ENCODE data around the gene EXOSC3.
A peak's percentile ranks its signal among the peaks of the same experiment; 100 is the strongest.
"Not testable (repeated sequence)": the region's sequence is repeated elsewhere in the genome, so short reads cannot be mapped to it uniquely, and the experiment has no call there.

The EXOSC3 gene

DNA sequence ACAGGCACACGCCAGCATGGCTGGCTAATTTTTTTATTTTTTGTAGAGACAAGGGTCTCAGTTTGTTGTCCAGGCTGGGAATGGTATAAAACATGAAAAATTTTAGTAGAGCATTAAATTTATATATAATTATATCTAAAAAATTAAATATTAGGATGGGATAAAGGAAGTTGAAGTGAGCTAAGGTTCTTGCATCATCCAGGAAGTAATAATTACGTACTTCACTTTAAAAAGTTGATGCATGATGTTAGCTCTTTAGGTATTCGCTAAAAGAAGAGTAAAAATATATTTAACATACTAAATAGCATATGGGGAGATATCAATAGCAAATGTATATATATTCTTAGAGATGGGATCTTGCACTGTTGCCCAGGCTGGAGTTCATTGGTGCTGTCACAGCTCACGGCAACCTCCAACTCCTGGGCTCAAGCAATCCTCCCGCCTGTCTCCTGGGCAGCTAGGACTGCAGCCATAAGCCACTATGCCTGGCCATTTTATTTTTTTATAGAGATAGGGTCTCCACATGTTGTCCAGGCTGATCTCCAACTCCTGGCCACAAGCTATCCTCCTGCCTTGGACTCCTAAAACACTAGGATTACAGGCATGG, 28.0 kb upstream of the EXOSC3 start:
- no peak overlapping the region for H3K56ac ChIP-seq (ENCODE audit: low read length)
- no peaks in the 10 kb centered on the region for H3K79me2 ChIP-seq (ENCODE audit: control insufficient read depth, insufficient read depth, low read length)
- H3K9ac ChIP-seq (ENCODE audit: low read length): no peak overlapping the region
- no peak overlapping the region for H3K23ac ChIP-seq (ENCODE audit: low read length)
- H3K4ac ChIP-seq (ENCODE audit: low read depth, low read length): no peak overlapping the region
- no peaks in the 10 kb centered on the region for H3K36me3 ChIP-seq (ENCODE audit: control insufficient read depth, insufficient read depth, low read length)
- no peaks in the 10 kb centered on the region for H3K79me1 ChIP-seq (ENCODE audit: low read length)
- no CpG with 5 or more reads among the region's 5 CpGs for WGBS (ENCODE audit: extremely low coverage, insufficient coverage, low lambda C conversion rate)
- no peak overlapping the region for H2BK15ac ChIP-seq (replicated peaks; ENCODE audit: low read depth)
- H3K4me3 ChIP-seq (ENCODE audit: low read length): no peak overlapping the region
- no peak for DNase-seq
- H3K4me2 ChIP-seq (ENCODE audit: low read length): no peak overlapping the region
- H4K5ac ChIP-seq (ENCODE audit: low read length): no peak overlapping the region
- H2AK5ac ChIP-seq (ENCODE audit: low read length): no peak overlapping the region
- H3K27ac ChIP-seq (ENCODE audit: low read depth, low read length): no peak overlapping the region
- no peak overlapping the region for H2BK5ac ChIP-seq (ENCODE audit: low read length)
- no peak overlapping the region for H4K8ac ChIP-seq (ENCODE audit: low read depth, low read length)
- no peaks in the 10 kb centered on the region for H3K4me1 ChIP-seq (ENCODE audit: control insufficient read depth, low read depth, low read length)
- no peak overlapping the region for H3K18ac ChIP-seq (ENCODE audit: low read length)
- H3K27me3 ChIP-seq (ENCODE audit: insufficient read depth, low read length, poor library complexity): no peaks in the 10 kb centered on the region
- H2BK120ac ChIP-seq (ENCODE audit: low read depth, low read length): no peak overlapping the region

DNA sequence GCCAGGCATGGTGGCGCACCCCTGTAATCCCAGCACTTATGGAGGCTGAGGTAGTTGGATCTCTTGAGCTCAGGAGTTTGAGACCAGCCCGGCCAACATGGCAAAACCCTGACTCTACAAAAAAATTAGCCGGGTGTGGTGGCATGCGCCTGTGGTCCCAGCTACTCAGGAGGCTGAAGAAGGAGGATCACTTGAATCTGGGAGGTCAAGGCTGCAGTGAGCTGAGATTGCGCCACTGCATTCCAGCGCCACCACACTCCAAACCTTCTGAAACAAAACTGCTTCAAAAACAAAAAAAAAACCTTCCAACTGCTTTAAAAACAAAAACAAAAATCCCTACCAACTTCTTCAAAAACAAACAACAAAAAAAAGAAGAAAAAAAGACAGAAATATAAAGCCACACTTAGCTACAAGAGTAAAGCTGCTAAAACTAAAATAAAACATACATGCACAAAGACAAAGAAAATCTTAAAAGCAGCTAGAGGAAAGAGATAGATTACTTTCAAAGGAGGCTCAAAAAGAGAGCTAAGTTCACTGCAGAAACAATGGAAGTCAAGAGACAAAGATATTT, 27.1 kb upstream of the EXOSC3 start:
- Histone ChIP-seq H3K79me1 (ENCODE audit: low read length) (no peaks in the 10 kb centered on the region), H3K4me3 (ENCODE audit: low read length) (no peak overlapping the region), H3K23ac (ENCODE audit: low read length) (no peak overlapping the region), H3K27ac (ENCODE audit: low read depth, low read length) (no peak overlapping the region), H3K18ac (ENCODE audit: low read length) (no peak overlapping the region), H3K56ac (ENCODE audit: low read length) (no peak overlapping the region), H2BK15ac (replicated peaks; ENCODE audit: low read depth) (no peak overlapping the region), H2AK5ac (ENCODE audit: low read length) (no peak overlapping the region), H3K4me2 (ENCODE audit: low read length) (no peak overlapping the region), H3K27me3 (ENCODE audit: insufficient read depth, low read length, poor library complexity) (no peaks in the 10 kb centered on the region), H3K79me2 (ENCODE audit: control insufficient read depth, insufficient read depth, low read length) (no peaks in the 10 kb centered on the region), H4K8ac (ENCODE audit: low read depth, low read length) (no peak overlapping the region), H3K36me3 (ENCODE audit: control insufficient read depth, insufficient read depth, low read length) (no peaks in the 10 kb centered on the region), H3K4me1 (ENCODE audit: control insufficient read depth, low read depth, low read length) (no peaks in the 10 kb centered on the region), H3K4ac (ENCODE audit: low read depth, low read length) (no peak overlapping the region), H2BK120ac (ENCODE audit: low read depth, low read length) (no peak overlapping the region), H3K9ac (ENCODE audit: low read length) (no peak overlapping the region), H2BK5ac (ENCODE audit: low read length) (no peak overlapping the region), H4K5ac (ENCODE audit: low read length) (no peak overlapping the region)
- no CpG with 5 or more reads among the region's 6 CpGs for WGBS (ENCODE audit: extremely low coverage, insufficient coverage, low lambda C conversion rate)
- DNase-seq: no peak

DNA sequence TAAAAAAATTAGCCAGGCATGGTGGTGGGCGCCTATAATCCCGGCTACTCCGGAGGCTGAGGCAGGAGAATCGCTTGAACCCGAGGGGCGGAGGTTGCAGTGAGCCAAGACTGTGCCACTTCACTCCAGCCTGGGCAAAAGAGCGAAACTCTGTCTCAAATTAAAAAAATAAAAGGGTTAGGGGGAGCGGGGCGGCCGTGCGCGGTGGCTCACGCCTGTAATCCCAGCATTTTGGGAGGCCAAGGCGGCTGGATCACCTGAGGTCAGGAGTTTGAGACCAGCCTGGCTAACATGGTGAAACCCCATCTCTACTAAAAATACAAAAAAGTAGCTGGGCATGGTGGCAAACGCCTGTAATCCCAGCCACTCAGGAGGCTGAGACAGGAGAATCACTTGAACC, 24.8 kb upstream of the EXOSC3 start:
- WGBS (ENCODE audit: extremely low coverage, insufficient coverage, low lambda C conversion rate): no CpG with 5 or more reads among the region's 15 CpGs
- not testable (repeated sequence) for H3K36me3 ChIP-seq (ENCODE audit: control insufficient read depth, insufficient read depth, low read length); H3K4me1 ChIP-seq (ENCODE audit: control insufficient read depth, low read depth, low read length); H3K18ac ChIP-seq (ENCODE audit: low read length); H4K8ac ChIP-seq (ENCODE audit: low read depth, low read length); H3K9ac ChIP-seq (ENCODE audit: low read length); H3K4me2 ChIP-seq (ENCODE audit: low read length); H3K23ac ChIP-seq (ENCODE audit: low read length); H3K4ac ChIP-seq (ENCODE audit: low read depth, low read length); DNase-seq; H2BK15ac ChIP-seq (replicated peaks; ENCODE audit: low read depth); H3K27ac ChIP-seq (ENCODE audit: low read depth, low read length); H2AK5ac ChIP-seq (ENCODE audit: low read length); H2BK120ac ChIP-seq (ENCODE audit: low read depth, low read length); H3K79me1 ChIP-seq (ENCODE audit: low read length); H3K27me3 ChIP-seq (ENCODE audit: insufficient read depth, low read length, poor library complexity); H3K4me3 ChIP-seq (ENCODE audit: low read length); H3K56ac ChIP-seq (ENCODE audit: low read length); H3K79me2 ChIP-seq (ENCODE audit: control insufficient read depth, insufficient read depth, low read length); H4K5ac ChIP-seq (ENCODE audit: low read length); H2BK5ac ChIP-seq (ENCODE audit: low read length)

DNA sequence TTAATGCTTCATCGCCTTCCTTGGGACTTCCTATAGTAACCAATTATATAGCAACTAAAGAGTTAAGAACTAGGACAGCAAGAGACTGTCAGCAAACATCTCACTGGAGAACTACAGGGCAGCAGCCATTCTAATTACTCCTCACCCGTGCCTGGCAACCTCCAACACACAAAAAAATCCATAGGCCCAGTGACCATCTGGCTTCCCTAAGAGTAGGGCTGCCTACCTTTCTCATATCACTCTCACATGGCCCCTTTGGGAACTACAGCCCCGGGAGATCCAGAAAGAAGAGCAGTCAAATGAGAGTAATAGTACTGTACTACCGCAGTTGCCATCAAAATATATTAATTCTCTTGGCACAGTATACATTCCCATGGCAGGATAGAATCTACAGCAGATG, 21.4 kb upstream of the EXOSC3 start:
- peak; percentile 8 for DNase-seq
- Histone ChIP-seq H3K56ac (ENCODE audit: low read length) (no peak overlapping the region), H2BK120ac (ENCODE audit: low read depth, low read length) (no peak overlapping the region), H3K9ac (ENCODE audit: low read length) (no peak overlapping the region), H3K79me1 (ENCODE audit: low read length) (peaks cover 4% of the 10 kb centered on the region), H3K27ac (ENCODE audit: low read depth, low read length) (no peak overlapping the region), H3K27me3 (ENCODE audit: insufficient read depth, low read length, poor library complexity) (no peaks in the 10 kb centered on the region), H3K23ac (ENCODE audit: low read length) (no peak overlapping the region), H2BK5ac (ENCODE audit: low read length) (no peak overlapping the region), H3K4me3 (ENCODE audit: low read length) (no peak overlapping the region), H3K36me3 (ENCODE audit: control insufficient read depth, insufficient read depth, low read length) (no peaks in the 10 kb centered on the region), H3K4me2 (ENCODE audit: low read length) (no peak overlapping the region), H3K4ac (ENCODE audit: low read depth, low read length) (no peak overlapping the region), H2AK5ac (ENCODE audit: low read length) (no peak overlapping the region), H3K79me2 (ENCODE audit: control insufficient read depth, insufficient read depth, low read length) (peaks cover 8% of the 10 kb centered on the region), H2BK15ac (replicated peaks; ENCODE audit: low read depth) (no peak overlapping the region), H3K18ac (ENCODE audit: low read length) (no peak overlapping the region), H4K8ac (ENCODE audit: low read depth, low read length) (no peak overlapping the region), H4K5ac (ENCODE audit: low read length) (no peak overlapping the region), H3K4me1 (ENCODE audit: control insufficient read depth, low read depth, low read length) (peaks cover 5% of the 10 kb centered on the region)
- no CpG with 5 or more reads among the region's 4 CpGs for WGBS (ENCODE audit: extremely low coverage, insufficient coverage, low lambda C conversion rate)

DNA sequence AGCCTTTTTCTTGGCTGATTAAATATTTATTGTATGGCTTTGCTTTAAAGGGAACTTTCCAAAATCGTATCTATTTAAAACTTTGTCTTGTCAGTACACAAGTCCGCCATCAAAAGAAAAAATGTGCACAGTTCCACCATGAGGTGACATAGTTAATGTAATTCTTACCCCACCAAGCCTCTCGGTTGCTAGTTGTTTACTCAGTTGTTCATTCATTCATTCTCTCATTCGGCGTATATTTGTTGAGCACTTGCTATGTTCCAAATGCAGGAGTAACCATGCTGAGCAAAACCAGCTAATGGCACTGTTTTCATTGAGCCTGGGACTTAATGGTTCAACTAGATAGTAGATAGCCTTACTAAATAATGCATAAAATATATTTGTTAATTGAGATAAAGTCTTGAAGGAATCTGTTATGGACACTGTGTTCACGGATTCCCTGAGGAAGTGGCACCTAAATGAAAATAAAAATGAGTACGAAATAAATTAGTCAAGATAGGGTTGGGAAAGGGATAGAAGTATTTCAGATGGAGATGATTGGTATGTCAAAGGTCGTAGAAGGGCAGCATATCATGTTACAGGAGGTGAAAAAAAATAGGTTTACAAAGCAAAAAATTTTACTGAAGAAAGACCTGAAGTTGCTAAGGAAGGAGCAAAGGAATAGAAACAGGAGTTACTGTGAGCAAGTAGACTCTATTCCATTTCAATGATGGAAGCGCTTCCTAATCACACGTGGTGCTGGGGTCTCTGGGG, 17.3 kb upstream of the EXOSC3 start:
- no peak overlapping the region for H4K8ac ChIP-seq (ENCODE audit: low read depth, low read length)
- peak overlapping the region; percentile 88 for H3K4me2 ChIP-seq (ENCODE audit: low read length)
- H3K4me3 ChIP-seq (ENCODE audit: low read length): peak overlapping the region; percentile 59
- no peak overlapping the region for H2BK5ac ChIP-seq (ENCODE audit: low read length)
- H3K18ac ChIP-seq (ENCODE audit: low read length): no peak overlapping the region
- H3K4ac ChIP-seq (ENCODE audit: low read depth, low read length): no peak overlapping the region
- peaks cover 4% of the 10 kb centered on the region for H3K79me1 ChIP-seq (ENCODE audit: low read length)
- no peak overlapping the region for H2BK15ac ChIP-seq (replicated peaks; ENCODE audit: low read depth)
- H4K5ac ChIP-seq (ENCODE audit: low read length): no peak overlapping the region
- H3K36me3 ChIP-seq (ENCODE audit: control insufficient read depth, insufficient read depth, low read length): no peaks in the 10 kb centered on the region
- WGBS (ENCODE audit: extremely low coverage, insufficient coverage, low lambda C conversion rate): no CpG with 5 or more reads among the region's 10 CpGs
- H3K56ac ChIP-seq (ENCODE audit: low read length): peak overlapping the region; percentile 94
- peaks cover 8% of the 10 kb centered on the region for H3K79me2 ChIP-seq (ENCODE audit: control insufficient read depth, insufficient read depth, low read length)
- no peak overlapping the region for H3K27ac ChIP-seq (ENCODE audit: low read depth, low read length)
- H3K9ac ChIP-seq (ENCODE audit: low read length): peak overlapping the region; percentile 74
- H3K4me1 ChIP-seq (ENCODE audit: control insufficient read depth, low read depth, low read length): peaks cover 5% of the 10 kb centered on the region
- H3K23ac ChIP-seq (ENCODE audit: low read length): no peak overlapping the region
- H2AK5ac ChIP-seq (ENCODE audit: low read length): no peak overlapping the region
- no peak for DNase-seq
- no peak overlapping the region for H2BK120ac ChIP-seq (ENCODE audit: low read depth, low read length)
- H3K27me3 ChIP-seq (ENCODE audit: insufficient read depth, low read length, poor library complexity): no peaks in the 10 kb centered on the region

All from mesendoderm (in vitro differentiated cells).